Measurements from ENCODE around the gene INPP4B.

DNA sequence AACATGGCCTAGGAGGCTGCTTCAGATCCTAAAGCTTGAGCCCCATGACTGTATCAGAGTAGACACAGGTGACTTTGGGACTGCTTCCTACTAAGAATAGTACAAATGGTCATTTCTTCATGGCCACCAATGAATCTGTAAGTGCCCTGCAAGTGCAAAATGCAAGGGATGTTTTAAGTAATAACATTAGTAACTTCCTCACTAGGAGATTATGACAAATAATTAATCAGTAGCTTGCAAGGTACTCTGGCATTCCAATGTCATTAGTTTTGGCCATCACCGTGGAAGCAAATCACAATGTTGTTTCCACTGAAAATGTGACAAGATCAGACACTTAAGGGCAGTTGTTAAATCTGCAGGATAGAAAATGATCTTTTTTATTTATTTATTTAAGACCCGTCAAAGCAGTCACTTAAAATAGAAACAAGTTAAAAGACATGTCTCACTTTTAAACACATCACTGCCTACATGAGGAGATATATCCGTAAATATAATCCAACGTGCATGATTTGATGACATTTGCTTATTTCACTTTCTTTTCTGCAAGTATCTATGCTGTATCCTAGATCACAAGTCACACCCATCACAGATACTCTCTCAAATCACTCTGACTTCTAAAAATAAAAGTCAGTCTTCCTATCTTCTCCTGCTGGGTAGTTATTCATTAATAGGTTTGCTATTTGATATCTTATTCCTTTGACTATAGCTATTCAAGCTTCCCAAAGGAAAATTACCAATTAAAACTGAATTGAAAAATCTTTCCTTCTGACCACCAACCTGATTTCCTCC lies 809.1 kb downstream of the INPP4B start:
- TF ChIP-seq, protein P1, sequence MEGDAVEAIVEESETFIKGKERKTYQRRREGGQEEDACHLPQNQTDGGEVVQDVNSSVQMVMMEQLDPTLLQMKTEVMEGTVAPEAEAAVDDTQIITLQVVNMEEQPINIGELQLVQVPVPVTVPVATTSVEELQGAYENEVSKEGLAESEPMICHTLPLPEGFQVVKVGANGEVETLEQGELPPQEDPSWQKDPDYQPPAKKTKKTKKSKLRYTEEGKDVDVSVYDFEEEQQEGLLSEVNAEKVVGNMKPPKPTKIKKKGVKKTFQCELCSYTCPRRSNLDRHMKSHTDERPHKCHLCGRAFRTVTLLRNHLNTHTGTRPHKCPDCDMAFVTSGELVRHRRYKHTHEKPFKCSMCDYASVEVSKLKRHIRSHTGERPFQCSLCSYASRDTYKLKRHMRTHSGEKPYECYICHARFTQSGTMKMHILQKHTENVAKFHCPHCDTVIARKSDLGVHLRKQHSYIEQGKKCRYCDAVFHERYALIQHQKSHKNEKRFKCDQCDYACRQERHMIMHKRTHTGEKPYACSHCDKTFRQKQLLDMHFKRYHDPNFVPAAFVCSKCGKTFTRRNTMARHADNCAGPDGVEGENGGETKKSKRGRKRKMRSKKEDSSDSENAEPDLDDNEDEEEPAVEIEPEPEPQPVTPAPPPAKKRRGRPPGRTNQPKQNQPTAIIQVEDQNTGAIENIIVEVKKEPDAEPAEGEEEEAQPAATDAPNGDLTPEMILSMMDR (conservative IDR thresholded peaks at IDR 0.05; ENCODE audit: low read depth, low read length) = no peak
- no peak for TF ChIP-seq EZH2 (IDR thresholded peaks at IDR 0.05; ENCODE audit: low read length, unreplicated experiment)

Data from PC-3 (cell line).